ENCODE measurements around the gene ABCA2.

- TF ChIP-seq CTCF (IDR thresholded peaks at IDR 0.05; ENCODE audit: low read length) (no peak), EZH2 (IDR thresholded peaks at IDR 0.05; ENCODE audit: borderline replicate concordance, low read length) (no peak)
Observed at GRCh38 chr9:136972335-136972734, 55.7 kb downstream of the ABCA2 start.
